WTC11 (cell line): ENCODE data around the gene ABLIM3.

Experiments used
- CBFB ChIP-seq: sonication (generic); formaldehyde crosslinking; IDR thresholded peaks from 2 replicates; pipeline ENCODE4 v1.8.1; 2022; ENCODE audit warnings: mild to moderate bottlenecking, low read depth, missing genetic modification reagents
- CTCF ChIP-seq: fragments of 200-600 bp; IDR thresholded peaks from 2 replicates; pipeline ENCODE4 v1.8.0; 2022; ENCODE audit warnings: antibody characterized with exemption
- JUN ChIP-seq: sonication (generic); formaldehyde crosslinking; IDR thresholded peaks from 2 replicates; pipeline ENCODE4 v1.8.0; 2023; ENCODE audit warnings: mild to moderate bottlenecking, missing genetic modification reagents
- NR2C2 ChIP-seq: sonication (generic); formaldehyde crosslinking; IDR thresholded peaks from 2 replicates; pipeline ENCODE4 v1.8.0; 2022; ENCODE audit warnings: mild to moderate bottlenecking, missing genetic modification reagents
- PREB ChIP-seq: sonication (generic); formaldehyde crosslinking; IDR thresholded peaks from 2 replicates; pipeline ENCODE4 v1.8.1; 2022; ENCODE audit warnings: mild to moderate bottlenecking, missing genetic modification reagents, moderate library complexity, borderline replicate concordance
- TCF7 ChIP-seq: sonication (generic); formaldehyde crosslinking; IDR thresholded peaks from 2 replicates; pipeline ENCODE4 v1.8.0; 2022; ENCODE audit warnings: mild to moderate bottlenecking, low read depth, missing genetic modification reagents, moderate library complexity
- USF1 ChIP-seq: sonication (generic); formaldehyde crosslinking; IDR thresholded peaks from 2 replicates; pipeline ENCODE4 v1.8.0; 2022; ENCODE audit warnings: mild to moderate bottlenecking, missing genetic modification reagents
- ZNF121 ChIP-seq: sonication (generic); formaldehyde crosslinking; IDR thresholded peaks from 2 replicates; pipeline ENCODE4 v1.8.0; 2023; ENCODE audit warnings: missing genetic modification reagents
- ZNF425 ChIP-seq: fragments of 250-450 bp; sonication (Bioruptor Pico); conservative IDR thresholded peaks from 2 replicates; pipeline ENCODE4 v1.9.0; 2021; ENCODE audit warnings: mild to moderate bottlenecking
- ZNF512 ChIP-seq: sonication (generic); formaldehyde crosslinking; IDR thresholded peaks from 2 replicates; pipeline ENCODE4 v1.8.1; 2022; ENCODE audit warnings: missing genetic modification reagents, borderline replicate concordance

GRCh38 chr5:149186506-149186905, 45.2 kb downstream of the ABLIM3 start:
- TF ChIP-seq CTCF: no peak
- TF ChIP-seq JUN (CRISPR knock-in tag): no peak
- TF ChIP-seq ZNF121: no peak
- TF ChIP-seq USF1 (CRISPR knock-in tag): no peak
- TF ChIP-seq ZNF512 (CRISPR knock-in tag): no peak
- no peak for TF ChIP-seq TCF7
- TF ChIP-seq PREB: no peak
- TF ChIP-seq NR2C2 (CRISPR knock-in tag): no peak
- TF ChIP-seq CBFB: no peak
- TF ChIP-seq ZNF425 (CRISPR knock-in tag): no peak
